Calu3 (cell line): Measurements from ENCODE around the gene RETSAT. TPM values are rescaled to one million over a fixed set of nuclear protein-coding genes. Genes with fewer than 3 reads are reported as not detected.
A peak's percentile ranks its signal among the peaks of the same experiment; 100 is the strongest.

Source experiments
- Bru-seq: library from RNA; stranded (reverse); fragments of 400-500 nt; gene quantifications from one replicate; lab custom pipeline; 2021; lab: Mats Ljungman, UMichigan
- BruChase-seq, 2 experiments: library from RNA; stranded (reverse); fragments of 400-500 nt; gene quantifications; one replicate each; lab custom pipeline; 2021; lab: Mats Ljungman, UMichigan
- BruUV-seq: library from RNA; stranded (reverse); fragments of 400-500 nt; replicated peaks from 2 replicates; lab custom pipeline; 2021; lab: Mats Ljungman, UMichigan
- CTCF ChIA-PET: fragments of 300-600 bp; sonication (Branson Sonifier 250); formaldehyde crosslinking; loops from one replicate; lab custom pipeline; 2022; ENCODE audit warnings: antibody characterized with exemption; lab: Charles Lee
- DNase-seq: peaks from one replicate; pipeline ENCODE4 v3.0.0; 2022
- H3K27ac Mint-ChIP-seq: one replicate; pipeline ENCODE4 v1.8.0; 2022; ENCODE audit warnings: mixed read lengths; ENCODE audit not compliant: unreplicated experiment
- H3K27me3 Mint-ChIP-seq: one replicate; pipeline ENCODE4 v1.8.0; 2022; ENCODE audit warnings: mixed read lengths; ENCODE audit not compliant: unreplicated experiment
- H3K36me3 Mint-ChIP-seq: one replicate; pipeline ENCODE4 v1.8.0; 2022; ENCODE audit warnings: mild to moderate bottlenecking, moderate library complexity, mixed read lengths; ENCODE audit not compliant: insufficient read depth, unreplicated experiment
- H3K4me1 Mint-ChIP-seq: one replicate; pipeline ENCODE4 v1.8.0; 2022; ENCODE audit warnings: mild to moderate bottlenecking, low read depth, mixed read lengths; ENCODE audit not compliant: unreplicated experiment
- H3K4me3 Mint-ChIP-seq: one replicate; pipeline ENCODE4 v1.8.0; 2022; ENCODE audit warnings: mild to moderate bottlenecking, low read depth, moderate library complexity, mixed read lengths; ENCODE audit not compliant: unreplicated experiment
- H3K9me3 Mint-ChIP-seq: one replicate; pipeline ENCODE4 v1.8.0; 2022; ENCODE audit warnings: low read depth, mixed read lengths; ENCODE audit not compliant: unreplicated experiment
- CTCF ChIP-seq: fragments of 200-600 bp; IDR thresholded peaks from one replicate; pipeline ENCODE4 v1.8.0; 2022; ENCODE audit warnings: antibody characterized with exemption; ENCODE audit not compliant: unreplicated experiment
- intact Hi-C: fragments of 100-400 bp; cut with micrococcal nuclease; formaldehyde crosslinking; loops from one replicate; pipeline ENCODE4 v1.10.0; 2022; ENCODE audit not compliant: unreplicated experiment
- long read RNA-seq: library from polyadenylated mRNA; stranded (forward); transcript quantifications from one replicate; pipeline ENCODE4 v2.0.0, GENCODE V29; 2022
- total RNA-seq: library from RNA; stranded (reverse); gene quantifications from 2 replicates; pipeline ENCODE4 v1.2.3, GENCODE V29; 2022

RETSAT gene
- total RNA-seq (40.6 and 47.2 TPM in 2 replicates), Bru-seq, nascent RNA (percentile 63 among the genes with signal in this experiment), BruChase-seq, experiment 1, labeled RNA remaining after a 6-hour chase (percentile 75 among the genes with signal in this experiment), BruChase-seq, experiment 2, labeled RNA remaining after a 2-hour chase (percentile 70 among the genes with signal in this experiment)
- long read RNA-seq, transcript RETSAT-201 (11 exons, 3,100 nt), result major isoform, 5 of 12 reads
- long read RNA-seq, partial matches to known transcripts, result 1 of 12 reads
- long read RNA-seq, other reads (novel, unspliced or antisense), result 6 of 12 reads

GRCh38 chr2:85354286-85355072 is at the start of gene RETSAT, which contains the start of gene ELMOD3:
TSS of gene RETSAT (minus strand) at chr2:85354528. CDS start at chr2:85354507, 21 bp downstream.
TSS of gene ELMOD3 (plus strand) at chr2:85354769. CDS start at chr2:85357199, 2,430 bp downstream.
- H3K36me3 Mint-ChIP-seq, result peaks cover 42% of the 10 kb centered on the region
- peak; percentile 98 for DNase-seq
- H3K4me1 Mint-ChIP-seq, result no peaks in the 10 kb centered on the region
- H3K27ac Mint-ChIP-seq, result peak within 1 kb of the TSS; percentile 89
- peak within 1 kb of the TSS; percentile 96 for H3K4me3 Mint-ChIP-seq
- TF ChIP-seq CTCF, result no peak
- CTCF ChIA-PET, result interaction anchor here (0.6 to 1.5 kb wide), 3 partner anchors 27 to 184 kb away, joined by 3 to 6 read pairs (median 3); partner anchors contain the start of genes MAT2A, SH2D6 and TGOLN2
- no peaks in the 10 kb centered on the region for H3K27me3 Mint-ChIP-seq
- intact Hi-C loops, result no loop called here
- BruUV-seq, result no TSS peak
- no peaks in the 10 kb centered on the region for H3K9me3 Mint-ChIP-seq

DNA sequence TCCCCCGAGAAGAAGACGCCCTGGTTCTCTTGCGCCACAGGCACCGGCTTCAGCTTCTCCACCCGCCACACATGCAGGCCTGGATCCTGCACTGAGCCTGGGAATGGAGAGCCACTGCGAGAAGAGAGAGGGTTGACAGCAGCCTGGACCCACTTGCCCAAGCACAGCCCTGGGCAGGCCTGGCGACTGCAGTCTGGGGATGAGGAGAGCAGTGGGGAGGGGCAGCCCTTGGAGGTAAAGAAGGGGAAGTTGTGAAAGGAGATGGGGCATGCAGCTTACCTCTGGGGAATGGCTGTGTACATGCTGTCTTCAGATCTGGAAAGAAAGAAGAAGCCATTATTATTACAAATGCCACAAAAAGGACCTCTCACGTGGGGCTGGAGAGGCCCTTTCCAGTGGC is 47.5 kb upstream of the RETSAT start:
- CTCF ChIA-PET, result no interaction called here
- Mint-ChIP-seq H3K4me3 (no peak overlapping the region), H3K9me3 (peaks cover 3% of the 10 kb centered on the region), H3K27me3 (no peaks in the 10 kb centered on the region), H3K27ac (no peak overlapping the region), H3K4me1 (peaks cover 16% of the 10 kb centered on the region), H3K36me3 (peaks cover 42% of the 10 kb centered on the region)
- no peak for TF ChIP-seq CTCF
- BruUV-seq, result no TSS peak
- DNase-seq, result no peak
- intact Hi-C loops, result no loop called here

- H3K4me1 Mint-ChIP-seq, result peaks cover 20% of the 10 kb centered on the region
- TF ChIP-seq CTCF, result no peak
- intact Hi-C loops, result no loop called here
- no peak for DNase-seq
- H3K27me3 Mint-ChIP-seq, result no peaks in the 10 kb centered on the region
- CTCF ChIA-PET, result no interaction called here
- no peak overlapping the region for H3K4me3 Mint-ChIP-seq
- TSS peak; percentile 24 for BruUV-seq
- peaks cover 3% of the 10 kb centered on the region for H3K9me3 Mint-ChIP-seq
- peaks cover 46% of the 10 kb centered on the region for H3K36me3 Mint-ChIP-seq
- H3K27ac Mint-ChIP-seq, result no peak overlapping the region
Measured at GRCh38 chr2:85401464-85401805, 47.1 kb upstream of the RETSAT start.

DNA sequence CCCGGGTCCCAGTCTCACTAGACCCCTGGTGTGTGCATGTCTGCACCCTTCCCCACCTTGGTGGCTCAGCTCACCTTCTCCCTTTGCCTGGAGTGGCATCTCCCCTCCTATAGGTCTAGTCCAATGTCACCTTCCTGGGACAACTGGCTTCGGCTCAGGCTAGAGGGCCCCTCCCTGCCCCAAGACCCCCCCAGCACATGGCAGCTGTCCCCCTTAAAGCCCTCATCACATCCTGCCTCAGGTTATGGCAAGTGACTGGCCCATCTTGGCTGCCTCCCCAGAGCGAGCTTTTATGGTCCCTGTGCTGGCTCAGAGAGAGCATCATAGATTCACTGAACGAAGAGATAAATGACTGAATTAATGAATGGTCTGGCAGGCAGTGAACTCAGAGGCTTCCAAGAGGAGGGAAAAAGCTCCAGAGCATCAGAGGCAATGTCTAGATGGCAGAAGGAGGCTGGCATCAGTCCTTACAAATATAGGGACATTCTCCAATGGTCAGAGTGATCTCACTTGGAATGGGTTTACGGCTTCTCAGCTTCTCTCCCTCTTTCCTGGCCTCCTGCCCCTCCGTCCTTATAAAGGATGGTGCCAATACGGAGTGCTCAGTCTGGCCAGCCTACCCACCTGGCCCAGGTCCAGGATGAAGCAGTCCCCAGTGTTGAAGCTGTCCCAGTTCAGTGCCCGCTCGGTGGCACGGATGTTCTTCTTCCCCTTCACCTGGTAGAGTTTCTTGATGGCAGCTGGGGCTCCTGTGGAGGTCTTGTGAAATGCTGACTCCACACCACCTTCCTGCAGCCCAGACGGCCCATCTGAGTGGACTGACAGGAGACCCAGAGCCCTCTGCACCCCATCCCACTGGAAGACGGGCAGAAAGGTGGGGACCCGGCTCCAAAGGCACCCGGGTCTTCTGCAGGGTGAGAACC is 46.5 kb upstream of the RETSAT start:
- Mint-ChIP-seq H3K9me3 (peaks cover 3% of the 10 kb centered on the region), H3K36me3 (peaks cover 49% of the 10 kb centered on the region), H3K4me3 (no peak overlapping the region), H3K27me3 (no peaks in the 10 kb centered on the region), H3K4me1 (peaks cover 24% of the 10 kb centered on the region), H3K27ac (no peak overlapping the region)
- CTCF ChIA-PET, result no interaction called here
- DNase-seq, result no peak
- intact Hi-C loops, result no loop called here
- no peak for TF ChIP-seq CTCF
- BruUV-seq, result no TSS peak
